Neural cell (in vitro differentiated cells): ENCODE measurements around the gene NRP2. TPM values are rescaled to one million over a fixed set of nuclear protein-coding genes. Genes with fewer than 3 reads are reported as not detected.

Experiments
- H2AFZ ChIP-seq: fragments of 200-600, 300-800 bp; sonication (generic), shearing (Covaris generic); 2 replicates; pipeline ENCODE4 v1.6.0; 2014; ENCODE audit warnings: low read depth, mild to moderate bottlenecking, antibody characterized with exemption, low read length, moderate library complexity
- H3F3A ChIP-seq: fragments of 200-600 bp; shearing (Covaris generic); 2 replicates; pipeline ENCODE4 v1.6.1; 2016; ENCODE audit warnings: mild to moderate bottlenecking, moderate library complexity, mixed read lengths, antibody characterized with exemption, low read length; ENCODE audit not compliant: insufficient read depth, poor library complexity, severe bottlenecking
- H3K27ac ChIP-seq: fragments of 200-600, 300-800 bp; sonication (generic), shearing (Covaris generic); 2 replicates; pipeline ENCODE4 v1.5.1; 2014; ENCODE audit warnings: mild to moderate bottlenecking, low read length, moderate library complexity
- H3K27me3 ChIP-seq: fragments of 300-800, 200-600 bp; sonication (generic), shearing (Covaris generic); 2 replicates; pipeline ENCODE4 v1.6.0; 2014; ENCODE audit warnings: mild to moderate bottlenecking, low read depth, low read length, moderate library complexity; ENCODE audit not compliant: insufficient read depth
- H3K36me3 ChIP-seq: fragments of 300-800, 200-600 bp; sonication (generic), shearing (Covaris generic); 2 replicates; pipeline ENCODE4 v1.5.1; 2014; ENCODE audit warnings: mild to moderate bottlenecking, antibody characterized with exemption, low read length, moderate library complexity; ENCODE audit not compliant: insufficient read depth
- H3K4me2 ChIP-seq: fragments of 300-800, 200-600 bp; sonication (generic), shearing (Covaris generic); 2 replicates; pipeline ENCODE4 v1.6.0; 2014; ENCODE audit warnings: mild to moderate bottlenecking, low read length
- H3K4me3 ChIP-seq: fragments of 300-800, 200-600 bp; sonication (generic), shearing (Covaris generic); 2 replicates; pipeline ENCODE4 v1.5.1; 2014; ENCODE audit warnings: mild to moderate bottlenecking, low read length, moderate library complexity
- H3K79me2 ChIP-seq: fragments of 200-600 bp; shearing (Covaris generic); replicated peaks from 2 replicates; pipeline ENCODE4 v1.6.0; 2014; ENCODE audit warnings: mild to moderate bottlenecking, low read length, moderate library complexity; ENCODE audit not compliant: insufficient read depth
- H3K9ac ChIP-seq: fragments of 300-800, 200-600 bp; sonication (generic), shearing (Covaris generic); 2 replicates; pipeline ENCODE4 v1.6.1; 2016; ENCODE audit warnings: mild to moderate bottlenecking, low read length, mixed read lengths
- H3K9me2 ChIP-seq: fragments of 200-600 bp; shearing (Covaris generic); 2 replicates; pipeline ENCODE4 v1.6.1; 2016; ENCODE audit warnings: mild to moderate bottlenecking, low read length, mixed read lengths; ENCODE audit not compliant: insufficient read depth
- H3K9me3 ChIP-seq: fragments of 200-600, 300-800 bp; sonication (generic), shearing (Covaris generic); 2 replicates; pipeline ENCODE4 v1.6.1; 2016; ENCODE audit warnings: mild to moderate bottlenecking, mixed run types, low read length, moderate library complexity, mixed read lengths
- H4K20me1 ChIP-seq: fragments of 200-600 bp; shearing (Covaris generic); 2 replicates; pipeline ENCODE4 v1.6.1; 2016; ENCODE audit warnings: mild to moderate bottlenecking, mixed run types; ENCODE audit not compliant: insufficient read depth
- EP300 ChIP-seq: fragments of 450-650 bp; conservative IDR thresholded peaks from 2 replicates; pipeline ENCODE4 v1.6.1; 2014; ENCODE audit warnings: antibody characterized with exemption, mild to moderate bottlenecking, moderate library complexity; ENCODE audit not compliant: poor library complexity, severe bottlenecking
- EZH2 ChIP-seq: fragments of 200-600, 300-800 bp; shearing (Covaris generic), sonication (generic); IDR thresholded peaks from 2 replicates; pipeline ENCODE4 v1.6.1; 2014; ENCODE audit warnings: antibody characterized with exemption, low read length, borderline replicate concordance, mild to moderate bottlenecking; ENCODE audit not compliant: insufficient read depth, poor library complexity, severe bottlenecking
- MXI1 ChIP-seq: fragments of 450-650 bp; conservative IDR thresholded peaks from 2 replicates; pipeline ENCODE4 v1.6.1; 2014; ENCODE audit warnings: antibody characterized with exemption, mild to moderate bottlenecking; ENCODE audit not compliant: poor library complexity, severe bottlenecking
- POLR2AphosphoS5 ChIP-seq: IDR thresholded peaks from 2 replicates; pipeline ENCODE4 v1.6.1; 2012
- RAD21 ChIP-seq: fragments of 450-650 bp; conservative IDR thresholded peaks from 2 replicates; pipeline ENCODE4 v1.6.1; 2014; ENCODE audit warnings: antibody characterized with exemption, mild to moderate bottlenecking, moderate library complexity
- SMC3 ChIP-seq: fragments of 450-650 bp; conservative IDR thresholded peaks from 2 replicates; pipeline ENCODE4 v1.6.1; 2014; ENCODE audit warnings: antibody characterized with exemption, mild to moderate bottlenecking, moderate library complexity; ENCODE audit not compliant: poor library complexity
- TAF1 ChIP-seq: IDR thresholded peaks from 2 replicates; pipeline ENCODE4 v1.6.1; 2012; ENCODE audit warnings: low read depth
- polyA plus RNA-seq: library from polyadenylated mRNA; depleted of rRNA; stranded (reverse); fragments of >200 nt; gene quantifications from 2 replicates; pipeline ENCODE4 v1.2.3, GENCODE V29; 2014
- TF ChIP-seq, protein P1 (sequence below): fragments of 450-650 bp; IDR thresholded peaks from 2 replicates; pipeline ENCODE4 v1.5.1; 2014; ENCODE audit warnings: antibody characterized with exemption, mild to moderate bottlenecking, moderate library complexity; ENCODE audit not compliant: poor library complexity, severe bottlenecking
- TF ChIP-seq, protein P2 (sequence below): IDR thresholded peaks from 2 replicates; pipeline ENCODE4 v1.6.1; 2012; ENCODE audit warnings: borderline replicate concordance

The NRP2 gene
- polyA plus RNA-seq, 1 donor from 2014 or later, result 30.2 TPM

DNA sequence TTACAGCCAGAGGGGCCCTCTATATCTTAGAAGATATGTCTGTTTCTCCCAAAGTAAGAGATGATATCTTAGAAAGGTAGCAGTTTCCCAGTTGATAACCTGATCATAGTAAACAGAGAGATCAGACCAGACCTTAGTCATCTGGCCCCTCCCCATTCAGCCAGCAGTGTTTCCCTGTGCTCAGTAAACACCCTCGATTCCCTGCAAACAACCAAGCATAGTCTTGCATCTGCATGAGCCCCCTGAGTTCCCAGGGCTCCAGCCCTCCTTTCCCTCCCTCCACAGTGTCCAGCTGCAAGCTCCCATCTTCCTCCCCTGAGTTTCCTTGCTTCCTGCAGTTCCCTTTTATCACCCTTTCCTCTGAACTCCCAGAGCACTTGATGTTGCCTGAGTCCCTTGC lies 20.3 kb downstream of the NRP2 start:
- H3K9ac ChIP-seq, result no peak overlapping the region
- no peak overlapping the region for H3K4me3 ChIP-seq
- no peak overlapping the region for H3K4me2 ChIP-seq

DNA sequence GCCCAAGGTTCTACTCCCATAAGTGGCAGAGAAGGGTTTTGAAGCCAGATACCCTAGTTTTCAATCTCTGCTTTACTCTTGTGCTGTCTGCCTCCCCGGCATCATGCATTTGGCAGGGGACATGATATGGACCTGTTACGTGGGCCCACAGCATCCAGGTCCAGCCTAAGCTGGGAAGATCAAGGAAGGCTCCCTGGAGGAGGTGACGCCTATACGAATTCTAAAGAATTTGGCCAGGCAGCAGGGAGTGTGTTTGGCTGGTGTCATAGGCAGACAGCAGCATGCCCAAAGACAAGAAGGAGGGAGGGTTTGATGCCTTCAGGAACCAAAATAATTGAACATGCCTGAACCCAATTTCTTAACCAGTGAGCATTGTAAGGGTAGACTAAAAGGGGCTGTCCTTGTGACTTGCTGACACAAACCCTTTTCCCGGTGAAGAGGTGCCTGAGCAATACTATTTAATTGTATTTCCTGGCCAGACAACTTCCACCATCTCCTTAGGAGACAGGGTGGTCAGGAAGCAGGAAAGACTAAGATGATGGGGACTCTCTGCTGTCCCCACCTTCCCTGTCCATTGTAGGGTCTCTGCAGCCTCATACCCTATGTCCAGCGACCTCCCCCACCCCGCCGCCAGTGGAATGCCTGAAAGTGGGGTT lies 21.3 kb downstream of the NRP2 start:
- Histone ChIP-seq H2AFZ (no peak overlapping the region), H3K9me2 (no peaks in the 10 kb centered on the region), H4K20me1 (no peaks in the 10 kb centered on the region), H3K4me2 (no peak overlapping the region), H3K9ac (no peak overlapping the region), H3K79me2 (no peaks in the 10 kb centered on the region), H3K36me3 (peaks cover 4% of the 10 kb centered on the region), H3K9me3 (no peaks in the 10 kb centered on the region), H3K4me3 (no peak overlapping the region), H3K27ac (no peak overlapping the region), H3K27me3 (no peaks in the 10 kb centered on the region), H3F3A (no peaks in the 10 kb centered on the region)
- TF ChIP-seq TAF1, result no peak
- TF ChIP-seq SMC3, result no peak

More for the DNA sequence above, 20.3 kb downstream of the NRP2 start:
- Histone ChIP-seq H3K36me3 (peaks cover 9% of the 10 kb centered on the region), H3K79me2 (no peaks in the 10 kb centered on the region), H2AFZ (no peak overlapping the region), H4K20me1 (no peaks in the 10 kb centered on the region), H3K9me3 (no peaks in the 10 kb centered on the region), H3F3A (no peaks in the 10 kb centered on the region), H3K27me3 (no peaks in the 10 kb centered on the region), H3K9me2 (no peaks in the 10 kb centered on the region), H3K27ac (no peak overlapping the region)
- no peak for TF ChIP-seq SMC3
- TF ChIP-seq, protein P1, sequence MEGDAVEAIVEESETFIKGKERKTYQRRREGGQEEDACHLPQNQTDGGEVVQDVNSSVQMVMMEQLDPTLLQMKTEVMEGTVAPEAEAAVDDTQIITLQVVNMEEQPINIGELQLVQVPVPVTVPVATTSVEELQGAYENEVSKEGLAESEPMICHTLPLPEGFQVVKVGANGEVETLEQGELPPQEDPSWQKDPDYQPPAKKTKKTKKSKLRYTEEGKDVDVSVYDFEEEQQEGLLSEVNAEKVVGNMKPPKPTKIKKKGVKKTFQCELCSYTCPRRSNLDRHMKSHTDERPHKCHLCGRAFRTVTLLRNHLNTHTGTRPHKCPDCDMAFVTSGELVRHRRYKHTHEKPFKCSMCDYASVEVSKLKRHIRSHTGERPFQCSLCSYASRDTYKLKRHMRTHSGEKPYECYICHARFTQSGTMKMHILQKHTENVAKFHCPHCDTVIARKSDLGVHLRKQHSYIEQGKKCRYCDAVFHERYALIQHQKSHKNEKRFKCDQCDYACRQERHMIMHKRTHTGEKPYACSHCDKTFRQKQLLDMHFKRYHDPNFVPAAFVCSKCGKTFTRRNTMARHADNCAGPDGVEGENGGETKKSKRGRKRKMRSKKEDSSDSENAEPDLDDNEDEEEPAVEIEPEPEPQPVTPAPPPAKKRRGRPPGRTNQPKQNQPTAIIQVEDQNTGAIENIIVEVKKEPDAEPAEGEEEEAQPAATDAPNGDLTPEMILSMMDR, result no peak
- TF ChIP-seq, protein P2, sequence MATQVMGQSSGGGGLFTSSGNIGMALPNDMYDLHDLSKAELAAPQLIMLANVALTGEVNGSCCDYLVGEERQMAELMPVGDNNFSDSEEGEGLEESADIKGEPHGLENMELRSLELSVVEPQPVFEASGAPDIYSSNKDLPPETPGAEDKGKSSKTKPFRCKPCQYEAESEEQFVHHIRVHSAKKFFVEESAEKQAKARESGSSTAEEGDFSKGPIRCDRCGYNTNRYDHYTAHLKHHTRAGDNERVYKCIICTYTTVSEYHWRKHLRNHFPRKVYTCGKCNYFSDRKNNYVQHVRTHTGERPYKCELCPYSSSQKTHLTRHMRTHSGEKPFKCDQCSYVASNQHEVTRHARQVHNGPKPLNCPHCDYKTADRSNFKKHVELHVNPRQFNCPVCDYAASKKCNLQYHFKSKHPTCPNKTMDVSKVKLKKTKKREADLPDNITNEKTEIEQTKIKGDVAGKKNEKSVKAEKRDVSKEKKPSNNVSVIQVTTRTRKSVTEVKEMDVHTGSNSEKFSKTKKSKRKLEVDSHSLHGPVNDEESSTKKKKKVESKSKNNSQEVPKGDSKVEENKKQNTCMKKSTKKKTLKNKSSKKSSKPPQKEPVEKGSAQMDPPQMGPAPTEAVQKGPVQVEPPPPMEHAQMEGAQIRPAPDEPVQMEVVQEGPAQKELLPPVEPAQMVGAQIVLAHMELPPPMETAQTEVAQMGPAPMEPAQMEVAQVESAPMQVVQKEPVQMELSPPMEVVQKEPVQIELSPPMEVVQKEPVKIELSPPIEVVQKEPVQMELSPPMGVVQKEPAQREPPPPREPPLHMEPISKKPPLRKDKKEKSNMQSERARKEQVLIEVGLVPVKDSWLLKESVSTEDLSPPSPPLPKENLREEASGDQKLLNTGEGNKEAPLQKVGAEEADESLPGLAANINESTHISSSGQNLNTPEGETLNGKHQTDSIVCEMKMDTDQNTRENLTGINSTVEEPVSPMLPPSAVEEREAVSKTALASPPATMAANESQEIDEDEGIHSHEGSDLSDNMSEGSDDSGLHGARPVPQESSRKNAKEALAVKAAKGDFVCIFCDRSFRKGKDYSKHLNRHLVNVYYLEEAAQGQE, result no peak
- TF ChIP-seq MXI1, result no peak

DNA sequence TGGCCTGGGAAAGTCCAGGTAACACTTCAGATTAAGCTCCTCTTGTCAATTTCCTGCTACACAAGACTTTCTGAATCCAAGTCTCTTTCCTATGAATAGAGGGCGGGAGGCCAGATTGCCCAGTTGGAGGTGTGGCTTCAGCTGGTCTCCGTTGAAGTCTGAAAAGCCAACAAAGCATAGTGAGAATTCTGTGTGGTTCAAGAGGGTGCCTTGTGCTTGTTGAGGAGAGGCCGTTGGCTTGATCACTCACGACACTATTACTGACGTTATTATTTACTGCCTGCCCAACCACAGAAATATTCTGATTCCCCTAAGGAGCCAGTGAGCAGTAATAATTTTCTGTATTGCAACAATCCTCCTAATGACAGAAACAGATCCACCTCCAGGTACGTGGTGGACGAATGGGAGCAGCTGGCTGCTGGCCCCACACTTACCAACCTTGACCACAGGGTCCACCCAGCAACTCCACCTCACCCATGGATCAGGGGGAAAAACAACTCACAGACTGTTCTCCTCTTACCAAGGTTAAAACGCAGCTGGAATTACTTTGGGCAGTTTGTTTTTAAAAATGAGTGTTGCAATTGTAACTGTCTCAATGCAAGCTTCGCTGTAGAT lies 21.9 kb downstream of the NRP2 start:
- no peaks in the 10 kb centered on the region for H3K27me3 ChIP-seq
- H3K9ac ChIP-seq, result no peak overlapping the region
- H3F3A ChIP-seq, result no peaks in the 10 kb centered on the region
- TF ChIP-seq, protein P2, result no peak
- TF ChIP-seq TAF1 (no peak), RAD21 (no peak), MXI1 (no peak), POLR2AphosphoS5 (no peak), SMC3 (no peak), EZH2 (no peak), EP300 (no peak)
- TF ChIP-seq, protein P1, result no peak
- no peaks in the 10 kb centered on the region for H3K9me2 ChIP-seq
- no peaks in the 10 kb centered on the region for H3K9me3 ChIP-seq
- H3K79me2 ChIP-seq, result no peaks in the 10 kb centered on the region
- H3K4me3 ChIP-seq, result no peak overlapping the region
- no peak overlapping the region for H2AFZ ChIP-seq
- H4K20me1 ChIP-seq, result no peaks in the 10 kb centered on the region
- no peak overlapping the region for H3K4me2 ChIP-seq
- H3K36me3 ChIP-seq, result no peaks in the 10 kb centered on the region
- H3K27ac ChIP-seq, result no peak overlapping the region
